Hematopoietic multipotent progenitor cell (in vitro differentiated cells): ENCODE results near the gene USP10. TPM values are rescaled to one million over a fixed set of nuclear protein-coding genes. Genes with fewer than 3 reads are reported as not detected.
A peak's percentile ranks its signal among the peaks of the same experiment; 100 is the strongest.

Experiments
- DNase-seq, 3 donors: peaks; one replicate each; pipeline ENCODE4 v3.0.0-alpha.2; 2011 to 2015; ENCODE audit warnings: low read depth in 2 of 3, low spot score in 2 of 3
- total RNA-seq: library from RNA; depleted of rRNA; stranded (reverse); fragments of >200 nt; gene quantifications from one replicate; pipeline ENCODE4 v1.2.3, GENCODE V29; 2012

The USP10 gene
- total RNA-seq, 1 donor, result 112 TPM

GRCh38 chr16:84794626-84795025 is 94.8 kb downstream of the USP10 start:
- no peak for DNase-seq

GRCh38 chr16:84795329-84796053 is 95.7 kb downstream of the USP10 start:
- DNase-seq, result no peak

- DNase-seq, result no peak
These were observed 100.6 kb downstream of the USP10 start for GRCh38 chr16:84800158-84800978.

- no peak for DNase-seq
These were observed 103.3 kb downstream of the USP10 start for GRCh38 chr16:84803146-84803545.

- no peak for DNase-seq
These were observed 104.5 kb downstream of the USP10 start for GRCh38 chr16:84804326-84804725.

GRCh38 chr16:84806256-84806889 is 106.6 kb downstream of the USP10 start:
- peak in 1 of 3 donors; percentile 71 for DNase-seq

- no peak for DNase-seq
These were observed 107.1 kb downstream of the USP10 start for GRCh38 chr16:84806890-84807258.

GRCh38 chr16:84807776-84808175 is 108.0 kb downstream of the USP10 start:
- DNase-seq, result no peak

GRCh38 chr16:84808826-84809225 is 109.0 kb downstream of the USP10 start:
- DNase-seq, result no peak

GRCh38 chr16:84810518-84811273 is 110.9 kb downstream of the USP10 start:
- DNase-seq, result peak in 2 of 3 donors; percentile 73 to 92

- DNase-seq, result no peak
These were observed 111.7 kb downstream of the USP10 start for GRCh38 chr16:84811529-84811928.

- DNase-seq, result no peak
These were observed 113.5 kb downstream of the USP10 start for GRCh38 chr16:84813141-84813934.

- DNase-seq, result no peak
These were observed 115.7 kb downstream of the USP10 start for GRCh38 chr16:84815462-84815861.

GRCh38 chr16:84816023-84816422 is 116.2 kb downstream of the USP10 start:
- no peak for DNase-seq

- DNase-seq, result no peak
These were observed 116.7 kb downstream of the USP10 start for GRCh38 chr16:84816485-84816884.

GRCh38 chr16:84817206-84817605 is 117.4 kb downstream of the USP10 start:
- no peak for DNase-seq

GRCh38 chr16:84817613-84818012 is 117.8 kb downstream of the USP10 start:
- no peak for DNase-seq

- no peak for DNase-seq
These were observed 118.3 kb downstream of the USP10 start for GRCh38 chr16:84818133-84818532.

- DNase-seq, result no peak
These were observed 119.3 kb downstream of the USP10 start for GRCh38 chr16:84818989-84819643.
